ENCODE results near the gene RIPK1.
A peak's percentile ranks its signal among the peaks of the same experiment; 100 is the strongest.
"Not testable (repeated sequence)": the region's sequence is repeated elsewhere in the genome, so short reads cannot be mapped to it uniquely, and the experiment has no call there.

Gene RIPK1

GRCh38 chr6:3046295-3046694 is 22.0 kb upstream of the RIPK1 start:
- no peak for DNase-seq

- DNase-seq, result not testable (repeated sequence)
Measured at GRCh38 chr6:3048009-3048408, 20.3 kb upstream of the RIPK1 start.

- DNase-seq, result no peak
Measured at GRCh38 chr6:3052481-3053230, 15.6 kb upstream of the RIPK1 start.

- no peak for DNase-seq
Measured at GRCh38 chr6:3053231-3053508, 15.1 kb upstream of the RIPK1 start.

GRCh38 chr6:3054229-3055157 is 13.8 kb upstream of the RIPK1 start:
- DNase-seq, result peak; percentile 70

GRCh38 chr6:3055158-3055499 is 13.2 kb upstream of the RIPK1 start:
- not testable (repeated sequence) for DNase-seq

GRCh38 chr6:3057063-3057770 is 11.1 kb upstream of the RIPK1 start:
- DNase-seq, result no peak

GRCh38 chr6:3058957-3059356 is 9.3 kb upstream of the RIPK1 start:
- DNase-seq, result no peak

- not testable (repeated sequence) for DNase-seq
Measured at GRCh38 chr6:3060092-3060491, 8.2 kb upstream of the RIPK1 start.

- no peak for DNase-seq
Measured at GRCh38 chr6:3061501-3061941, 6.8 kb upstream of the RIPK1 start.

- DNase-seq, result not testable (repeated sequence)
Measured at GRCh38 chr6:3063340-3063732, 5.0 kb upstream of the RIPK1 start.

GRCh38 chr6:3063733-3064700 is 4.3 kb upstream of the RIPK1 start:
- DNase-seq, result peak; percentile 83

- no peak for DNase-seq
Measured at GRCh38 chr6:3071568-3071967, 3.3 kb downstream of the RIPK1 start.

GRCh38 chr6:3072798-3073197 is 4.5 kb downstream of the RIPK1 start:
- no peak for DNase-seq

GRCh38 chr6:3073382-3073781 is 5.1 kb downstream of the RIPK1 start:
- DNase-seq, result no peak

- no peak for DNase-seq
Measured at GRCh38 chr6:3075772-3076113, 7.4 kb downstream of the RIPK1 start.

- DNase-seq, result no peak
Measured at GRCh38 chr6:3076320-3076719, 8.0 kb downstream of the RIPK1 start.

- DNase-seq, result no peak
Measured at GRCh38 chr6:3077430-3077829, 9.1 kb downstream of the RIPK1 start.

- not testable (repeated sequence) for DNase-seq
Measured at GRCh38 chr6:3078952-3079351, 10.7 kb downstream of the RIPK1 start.

GRCh38 chr6:3079682-3080081 is 11.4 kb downstream of the RIPK1 start:
- DNase-seq, result no peak

- no peak for DNase-seq
Measured at GRCh38 chr6:3081960-3082359, 13.7 kb downstream of the RIPK1 start.

- no peak for DNase-seq
Measured at GRCh38 chr6:3085074-3085473, 16.8 kb downstream of the RIPK1 start.

All from NCI-H1105 treated with DMSO at 0.1 percent for 48 hours (cell line).